Measurements from ENCODE around the gene ERAP2.
"Not testable (repeated sequence)": the region's sequence is repeated elsewhere in the genome, so short reads cannot be mapped to it uniquely, and the experiment has no call there.

ERAP2 gene

DNA sequence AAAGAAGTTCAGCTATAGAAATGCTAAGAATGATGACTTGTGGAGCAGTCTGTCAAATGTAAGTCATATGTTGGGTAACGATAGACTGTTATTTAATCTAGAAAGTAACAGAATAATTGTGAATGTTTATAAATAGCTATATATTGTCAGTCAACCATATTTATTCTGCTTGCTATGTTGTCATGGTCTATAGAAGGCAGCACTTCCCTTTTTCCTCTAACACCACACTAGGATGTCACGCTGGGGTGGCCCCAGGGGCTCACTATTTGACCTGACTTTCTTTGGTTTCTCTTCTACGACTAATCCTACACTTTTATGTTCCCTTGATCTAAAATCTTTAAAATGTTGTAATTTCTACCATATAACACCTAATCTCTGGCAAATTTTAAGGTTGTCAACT lies 20.5 kb downstream of the ERAP2 start:
- no peak for DNase-seq (ENCODE audit: low spot score)

DNA sequence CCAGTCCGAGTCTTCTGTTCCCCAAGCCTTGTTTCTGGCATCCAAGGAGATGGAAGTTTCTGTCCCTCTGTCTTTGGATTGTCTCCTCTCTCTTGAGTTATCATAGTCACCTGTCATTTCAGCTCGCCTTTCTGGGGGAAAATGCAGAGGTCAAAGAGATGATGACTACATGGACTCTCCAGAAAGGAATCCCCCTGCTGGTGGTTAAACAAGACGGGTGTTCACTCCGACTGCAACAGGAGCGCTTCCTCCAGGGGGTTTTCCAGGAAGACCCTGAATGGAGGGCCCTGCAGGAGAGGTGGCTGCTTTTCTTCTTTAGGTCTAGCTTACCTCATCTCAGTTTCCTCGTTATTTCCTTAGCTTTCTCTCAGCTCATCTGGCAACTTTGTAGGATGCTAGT lies 25.1 kb downstream of the ERAP2 start:
- DNase-seq (ENCODE audit: low spot score): no peak

DNA sequence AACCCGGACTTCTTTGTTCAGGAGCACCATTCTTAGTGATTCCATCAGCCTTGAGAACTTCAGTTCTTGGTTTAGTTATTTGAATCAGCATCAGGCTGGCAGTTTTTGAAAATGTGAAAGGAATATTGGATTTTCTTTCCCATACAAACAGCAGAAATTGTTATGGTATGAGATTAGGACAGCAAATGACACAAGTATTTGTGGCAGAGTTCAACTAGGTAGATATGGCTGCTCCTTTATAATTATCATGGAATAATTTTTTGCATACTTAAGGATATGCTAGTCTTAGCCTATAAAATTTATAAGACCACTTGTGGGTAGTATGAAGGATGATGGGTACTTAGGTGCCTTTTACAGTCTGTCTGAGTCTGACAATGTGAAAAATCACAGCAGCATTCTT lies 25.5 kb downstream of the ERAP2 start:
- no peak for DNase-seq (ENCODE audit: low spot score)

DNA sequence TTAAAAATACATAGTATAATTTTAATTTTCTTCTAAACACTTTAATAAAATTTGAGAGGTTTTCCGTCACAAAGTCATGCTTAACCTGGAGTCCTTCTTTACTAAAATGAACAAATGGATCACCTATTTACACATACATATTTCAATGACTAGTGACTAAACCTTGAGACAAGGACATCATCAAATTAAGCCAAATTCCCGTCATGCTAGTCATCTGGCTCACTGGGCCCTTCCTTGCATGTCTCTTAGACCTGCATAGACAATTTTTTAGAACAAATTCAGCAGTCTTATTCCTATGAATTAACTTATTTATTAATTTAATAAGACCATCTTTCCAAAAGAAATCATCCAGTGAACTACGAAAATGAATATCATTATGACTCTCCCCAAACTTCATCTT lies 26.6 kb downstream of the ERAP2 start:
- DNase-seq (ENCODE audit: low spot score): peak; percentile 78

DNA sequence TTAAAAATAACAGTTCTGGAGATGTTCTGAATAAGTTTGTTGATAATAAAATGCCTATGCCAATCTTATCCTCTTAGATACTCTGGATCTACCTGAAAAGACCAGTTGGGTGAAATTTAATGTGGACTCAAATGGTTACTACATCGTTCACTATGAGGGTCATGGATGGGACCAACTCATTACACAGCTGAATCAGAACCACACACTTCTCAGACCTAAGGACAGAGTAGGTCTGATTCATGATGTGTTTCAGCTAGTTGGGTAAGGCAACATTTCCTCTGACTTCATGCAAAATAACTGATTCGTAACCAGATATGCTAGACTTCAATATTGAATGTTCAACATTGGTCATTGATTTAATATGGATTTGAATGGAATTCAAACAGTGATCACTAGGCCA lies 27.0 kb downstream of the ERAP2 start:
- DNase-seq (ENCODE audit: low spot score): peak; percentile 69

DNA sequence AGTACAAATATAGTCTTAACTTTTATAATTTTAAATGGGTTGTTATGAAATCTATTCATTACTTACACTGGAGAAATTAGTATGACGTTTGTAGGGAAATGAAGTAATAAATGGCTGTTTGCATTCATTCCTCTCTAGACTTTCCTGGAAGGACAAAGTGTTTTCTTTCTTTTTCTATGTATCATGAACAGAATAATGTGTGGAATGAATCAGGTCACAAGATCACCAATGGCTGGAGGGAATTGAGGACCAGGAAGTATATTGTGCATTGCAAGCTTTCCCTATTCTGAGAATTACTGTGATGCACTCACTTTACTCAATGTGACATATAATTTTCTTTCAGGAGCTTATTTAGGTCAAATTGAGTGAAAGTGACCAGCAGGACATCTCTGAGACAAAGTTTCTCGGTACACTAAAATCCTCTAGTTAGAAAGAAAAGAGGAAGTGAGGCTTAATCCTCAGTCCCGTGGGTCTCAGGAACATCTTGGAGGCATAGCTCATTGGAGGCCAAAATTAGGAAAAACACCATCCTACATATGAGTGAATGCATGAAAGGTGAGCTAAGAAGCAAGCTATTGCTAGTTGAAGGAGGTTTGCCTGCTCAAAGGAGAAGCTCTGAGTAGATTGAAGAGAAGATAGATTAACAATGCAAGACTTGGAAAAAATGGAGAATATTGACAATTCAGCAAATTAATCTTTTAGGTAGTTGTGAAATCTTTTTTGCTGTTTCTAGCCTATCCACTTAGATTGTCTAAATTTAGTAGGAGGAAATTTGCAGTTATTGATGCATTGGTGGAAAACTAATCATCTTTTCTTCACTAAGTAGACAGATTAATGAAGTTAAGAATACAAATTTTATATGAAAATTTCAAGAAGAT lies 28.0 kb downstream of the ERAP2 start:
- peak; percentile 24 for DNase-seq (ENCODE audit: low spot score)

DNA sequence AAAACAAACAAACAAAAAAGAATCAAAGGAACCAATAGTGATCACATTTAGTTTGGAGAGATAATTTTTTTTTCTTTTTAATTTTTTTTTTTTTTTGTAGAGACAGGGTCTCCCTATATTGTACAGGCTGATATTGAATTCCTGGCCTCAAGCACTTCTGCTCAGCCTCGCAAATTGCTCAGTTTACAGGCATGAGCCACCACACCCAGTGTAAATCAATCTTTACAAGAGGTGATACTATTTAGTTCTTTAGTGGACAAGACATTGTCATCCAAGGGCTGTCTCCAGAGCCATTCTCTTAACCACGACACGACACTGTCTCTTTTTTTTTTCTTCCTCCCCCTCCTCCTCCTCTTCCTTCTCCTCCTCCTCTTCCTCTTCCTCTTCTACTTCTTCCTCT lies 29.6 kb downstream of the ERAP2 start:
- no peak for DNase-seq (ENCODE audit: low spot score)

DNA sequence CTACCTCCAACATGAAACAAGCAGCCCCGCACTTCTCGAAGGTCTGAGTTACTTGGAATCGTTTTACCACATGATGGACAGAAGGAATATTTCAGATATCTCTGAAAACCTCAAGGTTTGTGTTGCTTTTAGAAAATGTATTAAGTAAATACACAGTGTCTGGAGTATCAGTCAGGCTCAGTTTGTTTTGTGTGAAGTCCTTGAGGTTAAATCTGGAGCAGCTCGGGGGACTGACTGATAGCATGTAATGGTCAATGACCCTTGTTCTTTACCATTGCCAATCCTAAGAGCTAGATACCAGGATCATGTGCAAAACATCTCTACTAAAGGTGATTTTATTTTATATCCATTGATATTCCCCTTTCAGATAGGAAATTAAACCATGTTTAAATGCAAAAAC lies 32.7 kb downstream of the ERAP2 start:
- DNase-seq (ENCODE audit: low spot score): no peak

DNA sequence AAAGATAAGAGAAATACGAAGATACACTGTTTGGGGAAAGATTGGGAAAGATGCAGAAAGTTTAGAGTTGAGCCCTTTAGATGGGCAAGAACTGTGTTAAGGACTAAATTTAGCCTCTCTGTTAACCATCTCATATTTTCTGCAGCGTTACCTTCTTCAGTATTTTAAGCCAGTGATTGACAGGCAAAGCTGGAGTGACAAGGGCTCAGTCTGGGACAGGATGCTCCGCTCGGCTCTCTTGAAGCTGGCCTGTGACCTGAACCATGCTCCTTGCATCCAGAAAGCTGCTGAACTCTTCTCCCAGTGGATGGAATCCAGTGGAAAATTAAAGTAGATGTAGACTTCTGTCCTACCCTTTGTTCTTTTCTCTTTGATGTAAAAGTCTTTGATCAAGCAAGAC lies 33.1 kb downstream of the ERAP2 start:
- DNase-seq (ENCODE audit: low spot score): no peak

DNA sequence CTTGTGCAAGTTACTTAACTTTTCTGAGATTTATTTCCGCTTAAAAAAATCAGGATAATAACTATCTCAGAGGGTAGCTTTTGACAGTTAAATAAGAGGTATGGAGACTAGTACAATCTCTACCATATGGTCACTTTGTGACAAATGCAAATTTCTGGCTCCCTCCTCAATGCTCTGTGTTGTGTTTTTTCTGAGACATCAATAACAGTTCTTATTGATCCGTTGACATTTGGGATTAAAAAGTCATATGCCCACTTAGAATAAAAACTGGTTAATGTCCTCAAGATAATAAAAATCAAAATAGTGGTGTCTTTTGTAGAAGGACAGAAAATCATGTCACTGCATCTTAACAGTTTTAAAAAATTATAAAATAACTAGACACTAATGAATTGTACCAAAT lies 34.8 kb downstream of the ERAP2 start:
- no peak for DNase-seq (ENCODE audit: low spot score)

DNA sequence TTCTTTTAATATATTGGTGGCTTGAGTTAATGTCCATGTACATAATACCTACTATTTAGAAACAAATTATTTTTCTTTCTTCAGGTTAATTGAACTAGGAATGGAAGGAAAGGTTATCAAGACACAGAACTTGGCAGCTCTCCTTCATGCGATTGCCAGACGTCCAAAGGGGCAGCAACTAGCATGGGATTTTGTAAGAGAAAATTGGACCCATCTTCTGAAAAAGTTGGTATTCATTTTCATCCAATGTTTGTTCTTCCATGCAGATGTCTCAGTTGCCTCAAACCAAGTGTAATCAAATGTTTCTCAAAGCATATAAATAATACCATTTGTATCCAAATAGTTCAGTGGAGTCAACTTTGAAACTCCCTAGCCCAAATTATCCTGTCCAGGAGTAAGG lies 36.9 kb downstream of the ERAP2 start:
- DNase-seq (ENCODE audit: low spot score): no peak

DNA sequence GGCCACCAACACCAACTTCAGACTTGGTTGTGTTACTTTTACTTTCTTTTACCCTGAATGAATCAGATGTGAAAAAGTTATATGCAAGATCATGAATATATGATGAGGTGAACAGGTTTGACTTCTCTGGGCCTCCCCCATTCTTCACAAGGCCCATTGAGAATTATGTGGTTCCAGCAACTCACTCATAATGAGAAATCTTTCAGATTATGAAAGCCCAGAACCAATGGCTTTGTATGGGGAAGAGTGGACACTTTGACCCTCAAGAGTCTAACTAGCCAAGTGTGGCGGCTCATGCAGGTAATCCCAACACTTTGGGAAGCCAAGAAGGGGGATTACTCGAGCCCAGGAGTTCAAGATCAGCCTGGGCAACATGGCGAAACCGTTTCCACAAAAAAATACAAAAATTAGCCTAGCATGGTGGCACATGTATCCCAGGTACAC lies 43.5 kb downstream of the ERAP2 start:
- no peak for DNase-seq (ENCODE audit: low spot score)

DNA sequence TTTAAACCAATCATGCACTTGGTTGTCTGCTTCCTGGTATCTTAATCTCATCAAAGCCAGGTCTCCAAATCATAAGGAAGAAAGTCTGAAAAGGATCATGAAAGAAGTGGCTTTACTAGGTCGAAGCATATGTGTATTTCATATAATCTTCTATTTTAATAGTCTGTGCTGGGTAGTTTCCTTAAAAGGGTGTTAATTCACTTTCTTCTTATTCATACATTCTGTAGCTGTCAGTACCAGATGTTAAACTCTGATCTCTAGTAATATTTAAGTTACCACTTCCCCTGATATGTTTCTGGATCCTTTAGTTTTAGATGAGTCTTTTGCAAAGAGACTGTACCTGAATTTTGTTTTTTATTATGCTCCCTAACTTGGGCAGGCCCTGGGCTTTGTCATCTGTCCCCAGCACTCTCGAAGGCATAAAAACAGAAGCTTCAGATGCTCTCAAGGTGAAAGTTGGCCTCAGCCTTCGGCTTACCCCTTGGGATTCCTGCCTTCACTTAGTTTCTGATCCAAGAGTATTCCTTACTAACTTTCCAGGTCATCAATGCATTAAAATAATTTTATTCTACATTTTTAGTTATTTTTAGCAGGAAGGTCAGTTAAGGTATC lies 44.5 kb downstream of the ERAP2 start:
- DNase-seq (ENCODE audit: low spot score): no peak

DNA sequence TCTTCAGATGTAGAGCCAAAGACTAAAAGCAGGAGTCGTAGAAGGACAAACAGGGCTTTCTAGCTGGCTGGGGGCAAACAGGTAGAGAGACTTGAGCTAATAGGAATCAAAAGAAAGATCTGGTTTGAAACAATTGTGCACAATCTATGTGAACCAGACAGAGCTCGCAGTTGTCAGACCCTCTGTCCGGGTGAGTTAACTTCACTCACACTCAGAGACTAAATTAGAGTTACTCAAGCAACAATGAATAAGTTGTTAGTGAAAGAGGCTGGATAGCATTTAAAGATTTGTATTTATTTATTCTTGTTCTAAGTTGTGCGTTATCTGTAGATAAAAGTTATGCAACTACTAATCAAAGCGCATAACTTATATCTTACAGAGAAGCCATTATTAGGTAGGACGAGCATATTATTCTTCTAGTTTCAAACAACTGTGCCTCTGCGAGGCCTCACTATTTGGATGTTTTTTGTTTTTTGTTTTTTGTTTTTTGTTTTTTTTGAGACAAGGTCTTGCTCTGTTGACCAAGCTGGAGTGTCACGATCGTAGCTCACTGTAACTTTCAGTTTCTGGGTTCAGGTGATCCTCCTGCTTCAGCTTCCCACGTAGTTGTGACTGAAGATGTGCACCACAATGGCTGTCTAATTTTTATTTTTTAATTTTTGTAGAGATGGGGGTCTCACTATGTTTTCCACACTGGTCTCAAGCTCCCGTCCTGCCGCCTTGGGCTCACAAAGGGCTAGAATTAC lies 46.4 kb downstream of the ERAP2 start:
- no peak for DNase-seq (ENCODE audit: low spot score)

DNA sequence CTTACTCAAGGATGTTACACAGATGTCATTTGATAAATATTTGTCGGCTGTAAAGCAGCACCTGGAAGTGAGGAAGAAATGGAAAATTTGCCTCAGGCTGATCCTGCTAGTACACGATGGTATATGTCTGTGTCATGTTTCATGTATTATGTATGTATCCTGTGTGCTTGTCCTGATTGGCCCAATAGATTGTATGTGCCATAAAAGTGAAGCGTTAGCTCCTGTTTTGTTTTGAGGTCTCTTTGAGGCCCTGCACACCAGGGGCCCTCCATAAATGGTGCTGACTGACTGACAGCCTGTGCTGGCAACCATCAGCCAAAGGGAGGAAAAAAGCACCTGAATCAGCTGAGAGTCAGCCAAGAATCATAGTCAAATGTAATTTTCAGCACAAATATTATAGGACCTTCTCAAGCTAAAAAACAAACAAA lies 47.7 kb downstream of the ERAP2 start:
- DNase-seq (ENCODE audit: low spot score): no peak

DNA sequence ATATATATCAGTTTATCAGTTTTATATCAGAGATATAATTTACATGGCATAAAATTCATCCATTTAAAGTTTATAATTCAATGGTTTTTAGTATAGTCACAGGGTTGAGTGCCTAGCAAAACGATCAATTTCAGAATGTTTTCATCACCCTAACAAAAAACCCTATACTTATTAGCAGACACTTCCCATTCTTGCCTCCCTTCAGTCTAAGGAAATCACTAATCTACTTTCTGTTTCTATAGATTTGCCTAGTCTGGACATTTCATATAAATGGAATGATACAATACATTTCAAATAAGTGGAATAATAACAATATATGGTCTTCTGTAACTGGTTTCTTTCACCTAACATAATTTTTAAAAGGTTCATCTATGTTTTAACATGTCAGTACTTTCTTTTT lies 50.0 kb downstream of the ERAP2 start:
- DNase-seq (ENCODE audit: low spot score): no peak

DNA sequence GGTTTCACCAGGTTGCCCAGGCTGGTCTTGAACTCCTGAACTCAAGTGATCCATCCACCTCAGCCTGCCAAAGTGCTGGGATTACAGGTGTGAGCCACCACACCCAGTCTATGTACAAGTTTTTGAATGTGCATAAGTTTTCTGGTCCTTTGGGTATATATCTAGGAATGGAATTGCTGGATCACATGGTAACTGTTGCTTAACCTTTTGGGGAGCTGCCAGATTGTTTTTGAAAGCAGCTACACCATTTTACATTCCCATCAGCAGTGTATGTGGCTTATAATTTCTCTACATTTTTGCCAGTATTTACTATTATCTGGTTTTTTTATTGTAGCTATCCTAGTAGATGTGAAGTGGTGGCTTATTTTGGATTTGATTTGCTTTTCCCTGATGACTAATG lies 50.7 kb downstream of the ERAP2 start:
- DNase-seq (ENCODE audit: low spot score): no peak

DNA sequence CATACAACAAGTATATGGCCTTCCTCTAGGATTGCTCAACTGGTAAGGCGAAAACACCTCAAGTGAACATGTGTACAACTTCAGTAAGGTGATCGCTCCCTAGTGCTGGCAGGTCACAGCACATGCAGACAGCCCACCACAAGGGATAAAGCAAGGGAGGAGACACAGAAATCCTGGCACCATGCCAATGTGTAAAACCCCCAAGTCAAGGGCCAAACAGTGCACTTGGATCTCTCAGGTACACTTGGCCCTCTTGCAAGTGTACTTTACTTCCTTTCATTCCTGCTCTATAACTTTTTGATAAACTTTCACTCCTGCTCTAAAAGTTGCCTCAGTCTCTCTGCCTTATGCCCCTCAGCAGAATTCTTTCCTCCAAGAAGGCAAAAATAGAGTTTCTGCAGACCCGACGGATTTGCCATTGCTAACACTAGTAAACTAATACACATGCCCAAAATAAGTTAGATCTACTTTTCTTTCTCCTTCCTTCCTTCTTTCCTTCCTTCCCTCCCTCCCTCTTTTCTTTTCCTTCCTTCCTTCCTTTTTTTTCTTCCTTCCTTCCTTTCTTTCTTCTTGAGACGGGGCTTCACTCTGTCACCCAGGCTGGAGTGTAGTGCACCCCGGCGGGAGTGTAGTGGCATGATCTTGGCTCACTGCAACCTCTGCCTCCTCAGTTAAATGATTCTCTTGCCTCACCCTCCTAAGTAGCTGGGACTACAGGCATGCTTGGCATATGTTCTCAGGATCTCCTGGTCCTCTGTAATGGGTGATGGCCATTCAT lies 52.8 kb downstream of the ERAP2 start:
- DNase-seq (ENCODE audit: low spot score): no peak

DNA sequence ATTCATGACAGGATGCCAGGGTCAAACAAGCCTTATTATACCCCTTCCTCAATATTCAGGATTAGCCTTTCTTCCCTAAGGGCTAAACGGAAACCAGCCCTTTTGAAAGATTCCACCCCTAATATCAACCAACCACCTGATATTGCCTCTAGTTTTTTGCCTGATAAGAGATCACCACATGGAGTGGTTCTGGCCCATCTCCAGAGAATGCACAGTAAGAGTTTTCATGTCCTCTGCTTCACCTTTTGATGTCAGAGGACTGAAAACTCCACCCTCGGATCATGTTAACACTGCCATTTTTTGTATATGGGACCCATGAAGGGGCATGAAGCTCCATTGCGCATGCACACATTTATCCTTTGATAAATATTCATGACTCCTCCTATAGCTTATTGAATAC lies 53.8 kb downstream of the ERAP2 start:
- no peak for DNase-seq (ENCODE audit: low spot score)

DNA sequence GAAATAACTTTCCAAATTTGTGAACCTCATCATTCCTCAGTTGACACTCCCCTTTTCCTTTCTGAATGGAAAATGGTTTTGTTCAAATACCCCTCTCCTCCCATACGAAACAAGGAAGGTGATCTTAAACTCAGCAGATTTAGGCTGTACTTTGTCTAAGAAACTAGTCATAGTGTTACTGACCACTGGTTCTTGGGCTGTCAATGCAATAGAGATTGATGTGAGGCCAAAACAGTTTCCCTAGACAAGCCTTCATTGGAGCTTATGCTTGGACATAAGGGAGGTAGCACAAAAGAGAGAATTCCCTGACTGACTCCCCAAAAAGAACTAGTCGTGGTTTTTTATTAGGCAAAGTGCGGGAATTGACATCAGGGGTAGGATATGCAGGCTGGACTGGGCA lies 54.3 kb downstream of the ERAP2 start:
- no peak for DNase-seq (ENCODE audit: low spot score)

DNA sequence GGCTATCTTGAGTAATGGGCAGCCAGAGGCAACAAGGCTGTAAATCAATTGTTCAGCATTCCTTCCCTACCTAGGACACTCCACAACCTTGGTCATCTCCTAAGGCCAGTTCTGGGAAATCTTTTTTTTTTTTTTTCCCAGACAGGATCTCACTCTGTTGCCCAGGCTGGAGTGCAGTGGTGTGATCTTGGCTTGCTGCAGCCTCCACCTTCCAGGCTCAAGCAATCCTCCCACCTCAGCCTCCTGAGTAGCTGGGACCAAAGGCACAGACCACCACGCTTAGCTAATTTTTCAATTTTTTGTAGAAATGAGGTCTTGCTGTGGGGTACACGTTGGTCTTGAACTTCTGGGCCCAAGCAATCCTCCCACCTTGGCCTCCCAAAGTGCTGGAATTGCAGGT lies 54.7 kb downstream of the ERAP2 start:
- DNase-seq (ENCODE audit: low spot score): not testable (repeated sequence)

DNA sequence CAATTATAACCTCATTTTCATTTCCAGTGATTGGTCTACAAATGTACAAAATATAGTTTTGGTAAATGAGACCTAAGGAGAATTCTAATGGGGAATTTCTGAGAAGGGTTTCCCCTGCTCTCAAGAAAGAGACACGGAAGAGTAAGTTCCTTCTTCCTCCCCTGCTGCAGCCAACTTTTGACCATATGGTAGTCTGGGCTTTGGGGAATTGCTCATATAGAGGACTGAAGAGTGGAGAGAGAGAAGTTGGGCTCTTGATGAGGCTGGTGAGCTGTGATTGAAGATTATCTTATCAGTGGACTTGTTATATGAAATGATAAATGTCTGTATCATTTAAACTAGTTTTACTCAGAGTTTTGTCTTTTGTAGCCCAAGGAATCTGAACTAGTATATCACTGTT lies 55.3 kb downstream of the ERAP2 start:
- no peak for DNase-seq (ENCODE audit: low spot score)

Data from kidney tubule cell (primary cell).